ENCODE results near the gene ISOC1.

DNA sequence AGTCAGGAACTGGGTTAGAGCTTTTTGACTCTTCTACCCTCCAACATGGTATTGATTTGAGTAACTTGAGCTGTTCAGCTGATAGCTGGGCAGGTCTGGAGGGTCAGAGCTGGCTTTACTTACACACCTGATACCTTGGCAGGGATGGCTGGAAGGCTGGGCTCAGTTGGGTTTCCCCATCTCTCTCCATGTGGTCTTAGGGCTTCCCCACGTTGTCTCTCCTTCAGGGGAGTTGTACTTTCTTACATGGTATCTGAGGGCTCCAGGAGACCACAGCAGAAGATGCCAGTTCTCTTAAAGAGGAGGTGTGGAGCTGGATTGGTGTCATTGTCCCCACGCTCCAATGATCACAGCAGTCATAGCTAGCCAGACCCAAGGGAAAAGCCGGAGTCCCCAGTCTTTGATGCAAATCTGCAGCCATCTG lies 25.6 kb downstream of the ISOC1 start:
- TF ChIP-seq, protein P1, sequence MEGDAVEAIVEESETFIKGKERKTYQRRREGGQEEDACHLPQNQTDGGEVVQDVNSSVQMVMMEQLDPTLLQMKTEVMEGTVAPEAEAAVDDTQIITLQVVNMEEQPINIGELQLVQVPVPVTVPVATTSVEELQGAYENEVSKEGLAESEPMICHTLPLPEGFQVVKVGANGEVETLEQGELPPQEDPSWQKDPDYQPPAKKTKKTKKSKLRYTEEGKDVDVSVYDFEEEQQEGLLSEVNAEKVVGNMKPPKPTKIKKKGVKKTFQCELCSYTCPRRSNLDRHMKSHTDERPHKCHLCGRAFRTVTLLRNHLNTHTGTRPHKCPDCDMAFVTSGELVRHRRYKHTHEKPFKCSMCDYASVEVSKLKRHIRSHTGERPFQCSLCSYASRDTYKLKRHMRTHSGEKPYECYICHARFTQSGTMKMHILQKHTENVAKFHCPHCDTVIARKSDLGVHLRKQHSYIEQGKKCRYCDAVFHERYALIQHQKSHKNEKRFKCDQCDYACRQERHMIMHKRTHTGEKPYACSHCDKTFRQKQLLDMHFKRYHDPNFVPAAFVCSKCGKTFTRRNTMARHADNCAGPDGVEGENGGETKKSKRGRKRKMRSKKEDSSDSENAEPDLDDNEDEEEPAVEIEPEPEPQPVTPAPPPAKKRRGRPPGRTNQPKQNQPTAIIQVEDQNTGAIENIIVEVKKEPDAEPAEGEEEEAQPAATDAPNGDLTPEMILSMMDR (IDR thresholded peaks at IDR 0.05) = no peak
- no peak for TF ChIP-seq POLR2AphosphoS5 (IDR thresholded peaks at IDR 0.05; ENCODE audit: low read depth, low read length)
- TF ChIP-seq, protein P2, sequence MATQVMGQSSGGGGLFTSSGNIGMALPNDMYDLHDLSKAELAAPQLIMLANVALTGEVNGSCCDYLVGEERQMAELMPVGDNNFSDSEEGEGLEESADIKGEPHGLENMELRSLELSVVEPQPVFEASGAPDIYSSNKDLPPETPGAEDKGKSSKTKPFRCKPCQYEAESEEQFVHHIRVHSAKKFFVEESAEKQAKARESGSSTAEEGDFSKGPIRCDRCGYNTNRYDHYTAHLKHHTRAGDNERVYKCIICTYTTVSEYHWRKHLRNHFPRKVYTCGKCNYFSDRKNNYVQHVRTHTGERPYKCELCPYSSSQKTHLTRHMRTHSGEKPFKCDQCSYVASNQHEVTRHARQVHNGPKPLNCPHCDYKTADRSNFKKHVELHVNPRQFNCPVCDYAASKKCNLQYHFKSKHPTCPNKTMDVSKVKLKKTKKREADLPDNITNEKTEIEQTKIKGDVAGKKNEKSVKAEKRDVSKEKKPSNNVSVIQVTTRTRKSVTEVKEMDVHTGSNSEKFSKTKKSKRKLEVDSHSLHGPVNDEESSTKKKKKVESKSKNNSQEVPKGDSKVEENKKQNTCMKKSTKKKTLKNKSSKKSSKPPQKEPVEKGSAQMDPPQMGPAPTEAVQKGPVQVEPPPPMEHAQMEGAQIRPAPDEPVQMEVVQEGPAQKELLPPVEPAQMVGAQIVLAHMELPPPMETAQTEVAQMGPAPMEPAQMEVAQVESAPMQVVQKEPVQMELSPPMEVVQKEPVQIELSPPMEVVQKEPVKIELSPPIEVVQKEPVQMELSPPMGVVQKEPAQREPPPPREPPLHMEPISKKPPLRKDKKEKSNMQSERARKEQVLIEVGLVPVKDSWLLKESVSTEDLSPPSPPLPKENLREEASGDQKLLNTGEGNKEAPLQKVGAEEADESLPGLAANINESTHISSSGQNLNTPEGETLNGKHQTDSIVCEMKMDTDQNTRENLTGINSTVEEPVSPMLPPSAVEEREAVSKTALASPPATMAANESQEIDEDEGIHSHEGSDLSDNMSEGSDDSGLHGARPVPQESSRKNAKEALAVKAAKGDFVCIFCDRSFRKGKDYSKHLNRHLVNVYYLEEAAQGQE (IDR thresholded peaks at IDR 0.05; ENCODE audit: insufficient read depth in 1 of 2, low read depth in 2 of 2, low read length in 1 of 2) = no peak
